ENCODE data around the gene LCN15.
A peak's percentile ranks its signal among the peaks of the same experiment; 100 is the strongest.

LCN15 gene

DNA sequence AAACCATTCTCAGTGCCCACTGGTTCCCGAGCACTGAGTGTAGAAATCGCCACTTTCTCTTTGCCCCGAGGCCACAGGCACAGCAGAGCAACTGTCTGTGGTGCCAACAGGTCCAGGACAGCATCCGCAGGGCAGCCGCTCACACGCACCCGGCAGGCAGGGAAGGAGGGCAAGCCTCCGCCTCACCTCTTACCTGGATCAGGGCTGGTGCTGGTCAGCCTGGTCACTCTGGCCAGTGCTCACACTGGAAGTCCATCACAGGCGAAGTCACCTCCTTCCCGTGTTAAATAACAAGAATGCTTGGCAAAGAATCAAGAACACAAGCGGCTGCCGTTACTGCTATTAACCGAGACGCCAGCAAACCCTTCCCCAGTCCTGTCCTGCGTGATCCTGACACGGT lies 38.2 kb downstream of the LCN15 start:
- TF ChIP-seq GATA1 (IDR thresholded peaks at IDR 0.05; ENCODE audit: low read depth, low read length): no peak
- no peak for TF ChIP-seq POLR2A (IDR thresholded peaks at IDR 0.05; ENCODE audit: low read length)

GRCh38 chr9:136725612-136726011 lies 38.7 kb downstream of the LCN15 start:
- no peak for TF ChIP-seq POLR2A (IDR thresholded peaks at IDR 0.05; ENCODE audit: low read length)
- TF ChIP-seq GATA1 (IDR thresholded peaks at IDR 0.05; ENCODE audit: low read depth, low read length): no peak

More for the DNA sequence above, 38.2 kb downstream of the LCN15 start:
- DNase-seq: no peak

DNA sequence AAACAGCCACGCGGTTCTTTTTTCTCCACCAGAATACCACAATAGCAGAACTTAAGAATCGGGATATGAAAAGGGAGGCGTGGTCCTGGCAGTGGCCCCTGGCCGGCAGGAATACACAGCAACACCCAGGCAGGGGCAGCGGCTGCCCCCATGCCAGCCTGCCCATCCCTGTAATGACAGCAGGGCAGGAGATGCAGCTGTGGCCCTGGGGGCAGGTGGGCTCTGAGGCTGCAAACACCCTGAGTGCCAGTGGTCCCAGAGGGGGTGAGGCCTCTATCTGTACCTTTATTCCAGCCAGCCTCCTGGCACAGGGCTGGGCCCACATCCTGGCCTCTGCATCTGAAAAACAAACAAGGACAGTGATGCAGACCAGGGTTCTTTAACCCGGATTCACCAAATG lies 39.5 kb downstream of the LCN15 start:
- no peak for TF ChIP-seq GATA1 (IDR thresholded peaks at IDR 0.05; ENCODE audit: low read depth, low read length)
- no peak for TF ChIP-seq POLR2A (IDR thresholded peaks at IDR 0.05; ENCODE audit: low read length)
- no peak for DNase-seq

More at GRCh38 chr9:136725612-136726011, 38.7 kb downstream of the LCN15 start:
- DNase-seq: peak in 1 of 2 experiments; percentile 20

DNA sequence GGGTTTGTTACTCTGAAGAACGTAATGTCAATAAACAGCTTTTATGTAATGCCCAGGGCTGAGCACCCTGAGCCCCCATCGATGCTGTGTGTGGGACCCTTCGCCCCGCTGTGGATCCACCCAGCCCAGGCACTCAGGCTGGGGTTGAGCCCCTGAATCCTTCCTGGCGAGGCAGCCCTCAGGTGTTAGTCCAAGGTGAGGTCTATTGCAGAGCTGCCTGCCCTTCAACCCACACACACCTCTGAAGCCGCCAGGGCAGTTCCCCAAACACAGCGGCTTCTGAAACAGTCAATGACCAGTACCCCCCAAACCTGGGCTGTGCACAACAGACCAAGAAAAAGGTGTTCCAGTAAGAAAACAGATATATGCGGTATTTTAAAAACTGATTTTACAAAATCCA lies 40.3 kb downstream of the LCN15 start:
- DNase-seq: no peak
- no peak for TF ChIP-seq GATA1 (IDR thresholded peaks at IDR 0.05; ENCODE audit: low read depth, low read length)
- TF ChIP-seq POLR2A (IDR thresholded peaks at IDR 0.05; ENCODE audit: low read length): no peak

DNA sequence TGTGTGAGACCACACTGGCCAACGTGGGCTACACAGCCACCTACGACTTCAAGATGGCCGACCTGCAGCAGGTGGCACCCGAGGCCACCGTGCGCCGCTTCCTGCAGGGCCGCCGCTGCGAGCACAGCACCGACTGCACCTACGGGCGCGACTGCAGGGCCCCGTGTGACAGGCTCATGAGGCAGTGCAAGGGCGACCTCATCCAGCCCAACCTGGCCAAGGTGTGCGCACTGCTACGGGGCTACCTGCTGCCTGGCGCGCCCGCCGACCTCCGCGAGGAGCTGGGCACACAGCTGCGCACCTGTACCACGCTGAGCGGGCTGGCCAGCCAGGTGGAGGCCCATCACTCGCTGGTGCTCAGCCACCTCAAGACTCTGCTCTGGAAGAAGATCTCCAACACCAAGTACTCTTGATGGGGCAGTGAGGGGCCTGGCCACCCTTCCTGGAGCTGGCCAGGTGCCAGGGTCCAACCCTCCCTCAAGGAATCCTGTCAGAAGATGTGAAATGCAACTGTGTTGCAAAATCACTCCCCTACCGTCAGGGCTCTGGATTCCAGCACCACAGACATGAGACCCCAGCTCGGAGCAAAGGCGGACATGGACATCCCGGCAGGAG lies 40.8 kb downstream of the LCN15 start:
- peak in 1 of 2 experiments; percentile 34 for DNase-seq
- peak; percentile 28 for TF ChIP-seq POLR2A (IDR thresholded peaks at IDR 0.05; ENCODE audit: low read length)
- no peak for TF ChIP-seq GATA1 (IDR thresholded peaks at IDR 0.05; ENCODE audit: low read depth, low read length)

GRCh38 chr9:136722969-136723356 lies 41.4 kb downstream of the LCN15 start:
- TF ChIP-seq GATA1 (IDR thresholded peaks at IDR 0.05; ENCODE audit: low read depth, low read length) (no peak), POLR2A (IDR thresholded peaks at IDR 0.05; ENCODE audit: low read length) (peak; percentile 18)
- DNase-seq: peak; percentile 34 to 42

DNA sequence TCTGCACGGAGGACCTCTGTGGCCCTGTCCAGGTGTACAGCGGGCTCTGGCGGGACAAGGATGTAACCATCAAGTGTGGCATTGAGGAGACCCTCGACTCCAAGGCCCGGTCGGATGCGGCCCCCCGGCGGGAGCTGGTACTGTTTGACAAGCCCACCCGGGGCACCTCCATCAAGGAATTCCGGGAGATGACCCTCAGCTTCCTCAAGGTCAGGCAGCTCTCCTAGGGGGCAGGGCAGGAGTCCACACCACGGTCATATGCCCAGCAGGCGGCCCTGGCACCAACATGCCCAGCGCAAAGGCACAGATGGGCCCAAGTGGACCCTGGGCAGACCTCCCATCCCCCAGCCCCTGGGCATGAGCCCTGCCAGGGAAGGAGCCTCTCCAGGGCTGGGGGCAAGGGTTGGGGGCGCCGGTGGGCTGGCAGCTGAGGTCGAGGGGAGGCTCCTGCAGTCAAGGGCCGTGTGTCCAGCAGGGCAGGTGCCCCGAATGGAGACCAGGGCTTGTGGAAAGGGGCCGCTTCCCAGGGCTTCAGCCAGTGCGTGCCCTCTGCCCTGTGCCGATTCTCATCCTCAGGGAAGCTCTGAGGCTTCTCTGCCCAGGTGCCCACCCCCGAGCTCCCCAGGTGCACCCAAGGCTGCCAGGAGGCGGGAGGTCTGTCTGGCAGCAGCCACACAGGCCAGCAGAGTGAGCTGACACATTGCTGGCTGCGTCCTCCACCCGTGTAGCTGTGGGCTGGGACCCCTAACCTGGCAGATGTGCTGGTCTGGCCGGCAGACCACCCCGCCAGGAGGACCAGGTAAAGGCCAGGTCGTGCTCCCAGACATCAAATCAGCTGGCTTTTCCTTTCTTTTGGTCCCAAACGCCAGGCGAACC lies 42.0 kb downstream of the LCN15 start:
- no peak for TF ChIP-seq POLR2A (IDR thresholded peaks at IDR 0.05; ENCODE audit: low read length)
- TF ChIP-seq GATA1 (IDR thresholded peaks at IDR 0.05; ENCODE audit: low read depth, low read length): no peak
- DNase-seq: no peak

DNA sequence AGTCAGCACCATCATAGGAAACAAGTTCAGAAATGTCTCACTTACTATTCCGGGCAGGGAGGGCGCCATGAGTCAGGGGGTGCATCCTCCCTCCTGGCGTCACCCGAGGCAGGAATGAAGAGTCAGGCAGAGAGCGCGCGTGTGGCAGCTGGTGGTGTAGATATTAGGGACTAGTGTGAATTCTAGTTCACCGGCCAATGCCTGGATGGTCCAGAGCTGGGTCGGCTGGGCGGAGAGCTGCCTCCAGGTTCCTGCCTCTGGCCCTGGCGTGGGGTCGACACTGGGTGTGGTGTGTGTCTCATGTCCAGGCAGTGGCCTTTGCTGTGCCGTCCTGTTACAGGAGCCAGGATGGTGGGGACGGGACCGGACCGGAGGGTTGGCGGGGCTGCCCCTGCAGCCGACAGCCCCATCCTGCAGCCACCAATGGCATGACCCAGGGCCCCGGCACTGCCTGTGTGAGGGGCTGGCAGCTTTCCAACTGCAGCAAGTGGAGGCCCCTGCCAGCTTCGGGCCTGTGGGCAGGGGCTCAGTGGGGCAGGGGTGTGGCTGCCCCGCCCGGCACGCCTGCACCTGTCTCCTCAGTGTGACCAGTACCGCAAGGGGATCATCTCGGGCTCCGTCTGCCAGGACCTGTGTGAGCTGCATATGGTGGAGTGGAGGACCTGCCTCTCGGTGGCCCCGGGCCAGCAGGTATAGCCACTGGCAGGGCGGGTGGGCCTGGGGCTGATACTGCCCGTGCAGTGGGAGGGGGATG lies 42.8 kb downstream of the LCN15 start:
- TF ChIP-seq GATA1 (IDR thresholded peaks at IDR 0.05; ENCODE audit: low read depth, low read length): no peak
- TF ChIP-seq POLR2A (IDR thresholded peaks at IDR 0.05; ENCODE audit: low read length): peak; percentile 16
- DNase-seq: no peak

- no peak for DNase-seq
- TF ChIP-seq POLR2A (IDR thresholded peaks at IDR 0.05; ENCODE audit: low read length) (no peak), GATA1 (IDR thresholded peaks at IDR 0.05; ENCODE audit: low read depth, low read length) (no peak)
Measured at GRCh38 chr9:136720898-136721338, 43.4 kb downstream of the LCN15 start.

DNA sequence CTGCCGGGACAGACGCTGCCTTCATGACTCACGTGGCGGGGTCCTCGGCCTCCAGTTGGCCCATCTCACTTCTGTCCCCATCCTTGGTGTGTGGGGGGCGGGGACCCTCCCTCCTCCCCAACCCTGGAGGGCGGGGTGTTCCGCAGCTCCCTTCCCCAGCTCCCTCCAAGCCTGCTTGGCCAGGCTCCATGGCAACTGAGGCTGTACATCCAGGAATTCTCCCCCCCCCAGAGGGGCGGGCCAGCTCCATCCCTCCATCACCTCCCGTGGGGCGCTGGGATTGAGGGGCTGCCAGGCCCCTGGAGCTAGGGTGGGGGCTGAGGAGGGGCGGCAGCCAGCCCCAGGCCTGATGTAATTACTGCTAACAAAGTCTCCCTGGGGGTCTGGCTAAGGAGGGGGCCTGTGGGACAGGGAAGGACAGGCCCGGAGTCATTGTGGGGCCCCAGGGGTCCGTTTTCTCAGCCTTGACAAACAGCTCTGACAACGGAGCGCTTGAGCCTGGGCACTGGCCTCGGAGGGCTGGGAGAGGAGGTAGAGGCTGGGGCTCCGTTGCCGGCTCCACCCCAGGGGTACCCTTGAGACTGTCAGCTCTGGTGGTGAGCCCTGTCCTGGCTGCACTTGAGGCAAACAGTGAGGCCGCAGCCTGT lies 43.9 kb downstream of the LCN15 start:
- no peak for DNase-seq
- TF ChIP-seq POLR2A (IDR thresholded peaks at IDR 0.05; ENCODE audit: low read length): no peak
- TF ChIP-seq GATA1 (IDR thresholded peaks at IDR 0.05; ENCODE audit: low read depth, low read length): no peak

- DNase-seq: no peak
- TF ChIP-seq GATA1 (IDR thresholded peaks at IDR 0.05; ENCODE audit: low read depth, low read length) (no peak), POLR2A (IDR thresholded peaks at IDR 0.05; ENCODE audit: low read length) (no peak)
Measured at GRCh38 chr9:136719195-136719880, 45.0 kb downstream of the LCN15 start.

DNA sequence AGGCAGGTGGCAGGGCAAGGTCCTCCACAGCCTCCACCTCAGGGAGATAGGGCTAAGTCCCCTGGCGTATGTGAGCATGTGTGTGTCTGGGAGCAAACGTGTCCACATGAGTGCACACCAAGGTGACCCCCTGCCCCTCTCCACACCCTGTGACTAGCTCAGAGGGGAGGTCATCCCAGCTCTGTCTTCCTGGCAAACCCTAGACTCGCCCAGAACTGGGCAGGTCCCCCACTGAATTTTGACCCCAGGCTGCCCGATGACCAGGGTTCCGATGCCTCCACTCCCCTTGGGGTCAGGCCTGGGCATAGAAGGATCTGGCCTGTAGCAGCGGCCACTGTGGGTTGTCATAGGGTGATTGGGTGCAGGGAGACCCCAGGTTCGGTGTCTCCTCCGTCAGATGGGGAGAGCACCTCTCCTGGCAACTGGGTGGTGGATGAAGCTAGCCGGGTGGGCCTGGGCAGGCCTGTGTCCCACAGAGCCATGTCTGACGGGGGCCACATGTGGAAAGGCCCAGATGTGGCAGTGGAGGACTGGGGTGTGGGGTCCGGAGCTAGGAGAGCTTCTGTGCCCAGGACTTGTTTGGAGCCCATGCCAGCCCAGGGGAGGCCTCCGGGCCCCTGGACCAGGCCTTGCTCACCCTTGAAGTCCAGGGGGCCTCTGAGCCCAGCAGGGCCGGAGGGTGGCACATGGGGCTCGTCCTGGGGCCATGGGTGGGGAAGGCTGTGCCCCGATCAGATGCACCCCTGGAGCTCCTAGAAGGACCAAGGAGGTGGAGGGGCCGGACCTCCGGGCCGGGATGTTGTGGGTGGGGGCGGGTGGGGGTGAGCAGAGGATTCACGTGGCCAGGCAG lies 45.7 kb downstream of the LCN15 start:
- no peak for TF ChIP-seq POLR2A (IDR thresholded peaks at IDR 0.05; ENCODE audit: low read length)
- TF ChIP-seq GATA1 (IDR thresholded peaks at IDR 0.05; ENCODE audit: low read depth, low read length): no peak
- DNase-seq: no peak

Data from erythroblast (primary cell).